K562 (cell line): ENCODE results near the gene TESK1. TPM values are rescaled to one million over a fixed set of nuclear protein-coding genes. Genes with fewer than 3 reads are reported as not detected.

Experiments used
- ATAC-seq: fragments of 200-7000 bp; cut with Tn5 transposase; 3 replicates; pipeline ENCODE4 v1.9.1; 2020; ENCODE audit warnings: moderate library complexity
- BruUV-seq: library from RNA; stranded (reverse); fragments of 400-500 nt; replicated peaks from 2 replicates; lab custom pipeline; 2021; lab: Mats Ljungman, UMichigan
- CTCF ChIA-PET: fragments of 300-600 bp; formaldehyde crosslinking; extraction: SDS; loops from one replicate; lab custom pipeline; 2021; ENCODE audit warnings: low intra/inter-chr PET ratio; lab: Yijun Ruan, JAX
- POLR2A ChIA-PET: fragments of 300-600, 350-650 bp; sonication (Branson Sonifier 250); formaldehyde crosslinking; extraction: SDS; loops from one replicate; lab custom pipeline; 2021; ENCODE audit warnings: antibody characterized with exemption, inconsistent platforms; lab: Yijun Ruan, JAX
- DNase-seq, 4 experiments: peaks; one replicate each; pipeline versions ENCODE4 v3.0.0 to v3.0.0-alpha.2; 2011 to 2018; ENCODE audit warnings: low spot score in 3 of 4, mixed read lengths in 3 of 4; ENCODE audit errors: extremely low read depth in 1 of 4
- FAIRE-seq: peaks from 2 replicates; lab custom pipeline; 2011; peaks lifted over from hg19 to GRCh38; lab: Jason Lieb, UNC
- H2AFZ ChIP-seq: 2 replicates; pipeline ENCODE4 v1.6.0; 2011; ENCODE audit warnings: low read depth, low read length, control low read depth, inconsistent platforms
- H3K27ac ChIP-seq: fragments of 200-600 bp; 3 replicates; pipeline ENCODE4 v1.8.0; 2011; ENCODE audit warnings: low read depth, mild to moderate bottlenecking, control low read depth, inconsistent platforms, low read length, moderate library complexity, mixed read lengths; ENCODE audit errors: extremely low read depth
- H3K27me3 ChIP-seq, 2 experiments: fragments of 300-600 bp in 1 of 2; 2 replicates in 1 of 2; 3 replicates in 1 of 2; pipeline versions ENCODE4 v1.6.0 to v1.8.0; 2011; ENCODE audit warnings: inconsistent platforms in 2 of 2, low read length in 2 of 2, mild to moderate bottlenecking in 1 of 2, mixed read lengths in 1 of 2, moderate library complexity in 1 of 2; ENCODE audit not compliant: control insufficient read depth in 2 of 2, insufficient read depth in 2 of 2
- H3K36me3 ChIP-seq: fragments of 300-600 bp; 3 replicates; pipeline ENCODE4 v1.8.0; 2011; ENCODE audit warnings: mild to moderate bottlenecking, low read length, inconsistent platforms; ENCODE audit not compliant: control insufficient read depth, insufficient read depth
- H3K4me1 ChIP-seq, 2 experiments: fragments of 200-600 bp in 1 of 2; replicated peaks in 1 of 2; 2 replicates in 1 of 2; 3 replicates in 1 of 2; pipeline versions ENCODE4 v1.5.1 to v1.8.0; 2011; ENCODE audit warnings: inconsistent platforms in 2 of 2, low read length in 2 of 2, mild to moderate bottlenecking in 1 of 2, mixed read lengths in 1 of 2, moderate library complexity in 1 of 2; ENCODE audit not compliant: control insufficient read depth in 2 of 2, insufficient read depth in 2 of 2
- H3K4me2 ChIP-seq: 2 replicates; pipeline ENCODE4 v1.6.1; 2011; ENCODE audit warnings: low read length, control low read depth, inconsistent platforms, mixed read lengths; ENCODE audit not compliant: insufficient read depth
- H3K4me3 ChIP-seq: fragments of 200-600 bp; sonication (generic), shearing (Covaris generic); 2 replicates; pipeline ENCODE4 v1.5.1; 2016; ENCODE audit warnings: control low read depth, inconsistent platforms
- H3K79me2 ChIP-seq: fragments of 200-600 bp; 3 replicates; pipeline ENCODE4 v1.8.0; 2011; ENCODE audit warnings: low read length, inconsistent platforms; ENCODE audit not compliant: control insufficient read depth, insufficient read depth
- H3K9ac ChIP-seq, 2 experiments: 2 replicates each; pipeline versions ENCODE4 v1.6.0 to v1.6.1; 2011; ENCODE audit warnings: low read depth in 2 of 2, low read length in 2 of 2, control low read depth in 1 of 2, inconsistent platforms in 1 of 2, mild to moderate bottlenecking in 1 of 2, mixed read lengths in 1 of 2; ENCODE audit not compliant: insufficient read depth in 1 of 2
- H3K9me1 ChIP-seq: one replicate; pipeline ENCODE4 v1.6.0; 2011; ENCODE audit warnings: inconsistent platforms, mild to moderate bottlenecking, low read length, moderate library complexity; ENCODE audit not compliant: control insufficient read depth, insufficient read depth
- H3K9me3 ChIP-seq: replicated peaks from 2 replicates; pipeline ENCODE4 v1.5.1; 2011; ENCODE audit warnings: low read depth, low read length, inconsistent platforms; ENCODE audit not compliant: control insufficient read depth, insufficient read depth
- H4K20me1 ChIP-seq: replicated peaks from 2 replicates; pipeline ENCODE4 v1.6.1; 2011; ENCODE audit warnings: low read length, inconsistent platforms, mixed read lengths; ENCODE audit not compliant: control insufficient read depth, insufficient read depth
- ADNP ChIP-seq: fragments of 200-800 bp; sonication (Bioruptor generic); IDR thresholded peaks from 2 replicates; pipeline ENCODE4 v1.6.1; 2016; ENCODE audit warnings: missing genetic modification characterization, missing compliant biosample characterization
- EP400 ChIP-seq: fragments of 450-650 bp; IDR thresholded peaks from 2 replicates; pipeline ENCODE4 v1.6.1; 2017; ENCODE audit warnings: antibody characterized with exemption, mild to moderate bottlenecking, moderate library complexity
- GTF2A2 ChIP-seq: IDR thresholded peaks from 2 replicates; pipeline ENCODE4 v1.6.1; 2016; ENCODE audit warnings: mild to moderate bottlenecking, missing genetic modification characterization, missing compliant biosample characterization
- MTF1 ChIP-seq: fragments of 250-450 bp; sonication (Bioruptor Pico); IDR thresholded peaks from 2 replicates; pipeline ENCODE4 v1.9.0; 2021; ENCODE audit warnings: moderate library complexity, mild to moderate bottlenecking, inconsistent platforms, borderline replicate concordance
- POLR2A ChIP-seq: fragments of 450-650 bp; conservative IDR thresholded peaks from 2 replicates; pipeline ENCODE4 v1.6.1; 2016
- POLR2AphosphoS5 ChIP-seq: IDR thresholded peaks from 2 replicates; pipeline ENCODE4 v1.6.1; 2011; ENCODE audit warnings: mild to moderate bottlenecking, low read depth, low read length, moderate library complexity; ENCODE audit not compliant: control insufficient read depth, insufficient read depth
- RFX1 ChIP-seq: fragments of 450-650 bp; IDR thresholded peaks from 2 replicates; pipeline ENCODE4 v1.6.1; 2016; ENCODE audit warnings: mild to moderate bottlenecking, moderate library complexity
- SAP30 ChIP-seq: fragments of 200-600 bp; sonication (generic); IDR thresholded peaks from 2 replicates; pipeline ENCODE4 v1.6.1; 2012; ENCODE audit warnings: borderline replicate concordance, low read depth, mild to moderate bottlenecking, moderate library complexity, low read length, control low read depth, inconsistent platforms; ENCODE audit not compliant: insufficient read depth, poor library complexity, severe bottlenecking
- SMARCA4 ChIP-seq: fragments of 450-650 bp; IDR thresholded peaks from 2 replicates; pipeline ENCODE4 v1.6.1; 2016
- SP1 ChIP-seq: sonication (generic); formaldehyde crosslinking; IDR thresholded peaks from 2 replicates; pipeline ENCODE4 v1.8.1; 2022; ENCODE audit warnings: mild to moderate bottlenecking, missing genetic modification reagents
- ZBTB2 ChIP-seq: fragments of 450-650 bp; IDR thresholded peaks from 2 replicates; pipeline ENCODE4 v1.6.1; 2016; ENCODE audit warnings: antibody characterized with exemption
- ZNF133 ChIP-seq: fragments of 250-450 bp; sonication (Bioruptor Pico); IDR thresholded peaks from 2 replicates; pipeline ENCODE4 v1.4.0; 2020; ENCODE audit warnings: mild to moderate bottlenecking
- ZNF140 ChIP-seq: fragments of 250-450 bp; sonication (Bioruptor Pico); IDR thresholded peaks from 2 replicates; pipeline ENCODE4 v1.8.0; 2021; ENCODE audit warnings: moderate library complexity, mild to moderate bottlenecking, inconsistent platforms
- ZNF644 ChIP-seq: fragments of 200-800 bp; sonication (Bioruptor generic); IDR thresholded peaks from 2 replicates; pipeline ENCODE4 v1.6.1; 2016; ENCODE audit warnings: low read depth, missing genetic modification characterization, missing compliant biosample characterization
- ZNF717 ChIP-seq: fragments of 250-450 bp; sonication (Bioruptor Pico); IDR thresholded peaks from 2 replicates; pipeline ENCODE4 v1.5.0; 2021
- WGBS: fragments of 100-300 bp; shearing (Covaris generic); methylation state at CpG from one replicate; pipeline ENCODE4 v1.1.6; 2016; ENCODE audit warnings: low coverage, mixed read lengths; ENCODE audit not compliant: insufficient coverage; ENCODE audit errors: missing lambda C conversion rate; 5-methylcytosine and 5-hydroxymethylcytosine counted together
- in situ Hi-C: fragments of 300-500 bp; cut with MboI; formaldehyde crosslinking; loops from 4 replicates; pipeline ENCODE4 v1.15.0; 2018; ENCODE audit warnings: inconsistent platforms, mixed read lengths
- intact Hi-C: fragments of 100-400 bp; cut with micrococcal nuclease; formaldehyde crosslinking; loops from 2 replicates; pipeline ENCODE4 v1.14.2; 2022
- polyA plus RNA-seq, 8 experiments: library from polyadenylated mRNA; depleted of rRNA in 4 of 8; stranded (reverse) in 5 of 8; unstranded in 3 of 8; fragments of >200 nt; fragmentation: Nextera tagmentation in 2 of 8; fragmentation: Illumina TruSeq in 1 of 8; extraction: Ambion mirVana in 2 of 8; extraction: Trizol in 1 of 8; gene quantifications; 2 replicates each; pipeline versions ENCODE4 v1.2.1 to v1.2.3, GENCODE V29; 2011 to 2014; ENCODE audit warnings: inconsistent platforms in 1 of 8, missing spikeins in 1 of 8
- total RNA-seq, 7 experiments: library from RNA; depleted of rRNA in 6 of 7; stranded (reverse); fragments of >200 nt in 6 of 7; fragmentation: Illumina TruSeq in 2 of 7; extraction: Trizol in 2 of 7; gene quantifications; 2 replicates each; pipeline versions ENCODE4 v1.2.1 to v1.2.3, GENCODE V29; 2011 to 2021; ENCODE audit warnings: low replicate concordance in 1 of 7
- TF ChIP-seq, protein P1 (sequence below), 2 experiments: IDR thresholded peaks; 2 replicates each; pipeline ENCODE4 v1.6.1; 2011; ENCODE audit warnings: borderline replicate concordance in 1 of 2, control low read depth in 1 of 2, low read depth in 1 of 2, low read length in 1 of 2, mild to moderate bottlenecking in 1 of 2, mixed read lengths in 1 of 2, moderate library complexity in 1 of 2; ENCODE audit not compliant: insufficient read depth in 1 of 2, insufficient read length in 1 of 2, poor library complexity in 1 of 2, severe bottlenecking in 1 of 2; ENCODE audit errors: extremely low read depth in 1 of 2
- TF ChIP-seq, protein P2 (sequence below): fragments of 450-650 bp; formaldehyde crosslinking; IDR thresholded peaks from 2 replicates; pipeline ENCODE4 v1.4.0; 2022; ENCODE audit warnings: mild to moderate bottlenecking, moderate library complexity

TESK1 gene
- total and polyA plus RNA-seq, 9 of the 15 experiments (the other 6 are each of a cell fraction or from before 2014, with no cell fraction given): 0.07 to 10.4 (median 4.1) TPM

DNA sequence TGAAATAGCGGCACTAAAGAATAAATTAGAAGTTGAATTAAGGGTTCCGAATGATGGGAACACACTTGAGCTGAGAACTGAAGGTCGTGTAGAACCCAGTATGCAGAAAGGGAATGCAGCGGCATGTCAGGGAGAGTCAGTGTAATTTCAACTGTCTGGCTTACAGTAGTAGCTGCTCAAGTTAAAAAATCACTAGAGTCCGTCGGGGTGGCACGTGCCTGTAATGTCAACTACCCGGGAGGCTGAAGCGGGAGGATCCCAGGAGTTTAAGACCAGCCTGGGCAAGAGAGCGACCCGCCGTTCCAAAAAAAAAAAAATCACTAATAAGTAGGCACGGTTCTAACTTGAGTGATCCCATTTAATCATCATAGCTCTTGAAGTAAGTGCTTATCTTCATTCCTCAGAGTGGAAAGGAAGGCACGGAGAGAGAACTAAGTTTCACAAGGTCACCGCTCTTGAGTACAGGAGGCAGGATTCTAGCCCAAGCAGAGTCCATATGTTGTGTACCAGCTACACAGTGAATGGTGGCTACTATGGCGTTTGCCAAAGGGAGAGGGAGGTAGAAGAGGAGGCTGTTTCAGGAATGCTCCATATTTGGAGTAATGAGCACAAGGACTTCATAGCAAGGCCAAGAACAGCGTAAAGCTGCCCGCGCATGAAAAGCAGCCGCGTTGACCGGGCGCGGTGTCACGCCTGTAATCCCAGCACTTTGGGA lies 51.9 kb downstream of the TESK1 start:
- peak overlapping the region; percentile 35 for H3K4me3 ChIP-seq
- intact Hi-C loops (loop anchor here (2.0 to 5.0 kb wide), 3 partner anchors 40 to 76 kb away; partner anchors contain the start of genes CREB3, TESK1 and TLN1), in situ Hi-C loops (no loop called here)
- no peak for FAIRE-seq
- H4K20me1 ChIP-seq: no peaks in the 10 kb centered on the region
- BruUV-seq: no TSS peak
- H3K36me3 ChIP-seq: peaks cover 20% of the 10 kb centered on the region; the same call in 2 of the 3 replicates
- no peaks in the 10 kb centered on the region for H3K27me3 ChIP-seq
- peak; percentile 29 for ATAC-seq
- ChIA-PET CTCF (no interaction called here), POLR2A (interaction anchor here (0.7 to 2.6 kb wide), 14 partner anchors 8 to 169 kb away, joined by 3 to 14 read pairs (median 3); partner anchors contain the start of genes CREB3 and TLN1)
- H3K4me2 ChIP-seq: peak overlapping the region; percentile 96
- H2AFZ ChIP-seq: peak overlapping the region; percentile 99
- DNase-seq: peak in 2 of 4 experiments; percentile 14 to 22
- H3K79me2 ChIP-seq: peaks cover 8% of the 10 kb centered on the region; the same call in 2 of the 3 replicates
- H3K4me1 ChIP-seq: peaks cover 11 to 23% of the 10 kb centered on the region in 2 experiments; a peak in 4 of 5 replicates
- no peaks in the 10 kb centered on the region for H3K9me1 ChIP-seq
- no peaks in the 10 kb centered on the region for H3K9me3 ChIP-seq
- H3K27ac ChIP-seq: peak overlapping the region; percentile 98
- H3K9ac ChIP-seq: peak overlapping the region; percentile 86 to 90
- WGBS: 24% methylated on average over 18 of the region's 25 CpGs
- TF ChIP-seq ZNF133 (CRISPR knock-in tag): no peak
- no peak for TF ChIP-seq ZBTB2
- no peak for TF ChIP-seq ZNF717 (CRISPR knock-in tag)
- 0 out of 2 replicates have a peak, but pooled peaks have one; percentile 21 for TF ChIP-seq SMARCA4
- TF ChIP-seq ZNF140 (CRISPR knock-in tag): no peak
- TF ChIP-seq RFX1: no peak
- peak; percentile 16 for TF ChIP-seq SAP30
- TF ChIP-seq, protein P1, sequence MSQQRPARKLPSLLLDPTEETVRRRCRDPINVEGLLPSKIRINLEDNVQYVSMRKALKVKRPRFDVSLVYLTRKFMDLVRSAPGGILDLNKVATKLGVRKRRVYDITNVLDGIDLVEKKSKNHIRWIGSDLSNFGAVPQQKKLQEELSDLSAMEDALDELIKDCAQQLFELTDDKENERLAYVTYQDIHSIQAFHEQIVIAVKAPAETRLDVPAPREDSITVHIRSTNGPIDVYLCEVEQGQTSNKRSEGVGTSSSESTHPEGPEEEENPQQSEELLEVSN (IDR thresholded peaks at IDR 0.05; ENCODE audit: borderline replicate concordance in 1 of 2, extremely low read depth in 1 of 2, insufficient read depth in 1 of 2, insufficient read length in 1 of 2, low read depth in 1 of 2, low read length in 1 of 2, poor library complexity in 1 of 2, severe bottlenecking in 1 of 2): peak in 1 of 2 experiments; percentile 33
- TF ChIP-seq POLR2AphosphoS5: no peak
- no peak for TF ChIP-seq MTF1
- TF ChIP-seq, protein P2, sequence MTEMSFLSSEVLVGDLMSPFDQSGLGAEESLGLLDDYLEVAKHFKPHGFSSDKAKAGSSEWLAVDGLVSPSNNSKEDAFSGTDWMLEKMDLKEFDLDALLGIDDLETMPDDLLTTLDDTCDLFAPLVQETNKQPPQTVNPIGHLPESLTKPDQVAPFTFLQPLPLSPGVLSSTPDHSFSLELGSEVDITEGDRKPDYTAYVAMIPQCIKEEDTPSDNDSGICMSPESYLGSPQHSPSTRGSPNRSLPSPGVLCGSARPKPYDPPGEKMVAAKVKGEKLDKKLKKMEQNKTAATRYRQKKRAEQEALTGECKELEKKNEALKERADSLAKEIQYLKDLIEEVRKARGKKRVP (CRISPR knock-in tag): no peak
- TF ChIP-seq ZNF644 (tag): no peak
- no peak for TF ChIP-seq SP1 (CRISPR knock-in tag)
- no peak for TF ChIP-seq EP400
- TF ChIP-seq GTF2A2: no peak
- 0 out of 2 replicates have a peak, but pooled peaks have one; percentile 36 for TF ChIP-seq POLR2A
- TF ChIP-seq ADNP: 0 out of 2 replicates have a peak, but pooled peaks have one; percentile 28
